Caki2 (cell line): ENCODE results near the gene CDSN. TPM values are rescaled to one million over a fixed set of nuclear protein-coding genes. Genes with fewer than 3 reads are reported as not detected.
"Not testable (repeated sequence)": the region's sequence is repeated elsewhere in the genome, so short reads cannot be mapped to it uniquely, and the experiment has no call there.

Experiments
- DNase-seq: peaks from one replicate; pipeline ENCODE4 v3.0.0-alpha.2; 2015; ENCODE audit warnings: low read depth
- in situ Hi-C: cut with HindIII; loops from 2 replicates; pipeline ENCODE4 v1.10.0; 2016; ENCODE audit warnings: low sequenced_read_pairs, low pct_unique_long_range_greater_than_20kb, mixed read lengths
- total RNA-seq: library from RNA; depleted of rRNA; stranded (reverse); fragments of >200 nt; shearing (Covaris generic); gene quantifications from 2 replicates; pipeline ENCODE4 v1.2.3, GENCODE V29; 2014; ENCODE audit warnings: low replicate concordance

CDSN gene
- total RNA-seq, 1 experiment from 2014 or later = not detected

DNA sequence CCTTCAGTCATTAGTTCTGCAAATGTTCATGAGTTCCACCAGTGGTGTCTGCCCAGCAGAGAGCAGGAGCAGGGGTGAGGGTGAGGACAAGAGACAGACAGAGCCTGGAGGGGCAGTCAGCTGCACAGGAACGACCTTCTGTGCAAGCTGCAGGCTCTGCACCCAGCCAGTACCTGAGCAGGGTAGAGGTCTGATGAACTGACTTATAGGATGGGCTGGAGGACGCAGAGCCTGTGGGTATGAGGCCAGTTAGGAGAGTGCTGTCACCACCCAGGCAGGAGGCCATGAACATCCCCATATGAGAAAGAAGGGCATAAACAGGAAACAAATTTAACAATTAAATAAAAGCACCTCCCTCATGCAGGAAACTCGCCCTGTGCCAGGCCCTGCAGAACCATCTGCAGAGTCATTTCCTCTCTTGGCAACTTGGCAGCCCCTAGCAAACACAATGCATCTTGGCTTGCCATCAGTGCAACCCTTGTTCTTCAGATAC is 25.8 kb downstream of the CDSN start:
- in situ Hi-C loops = no loop called here
- no peak for DNase-seq

DNA sequence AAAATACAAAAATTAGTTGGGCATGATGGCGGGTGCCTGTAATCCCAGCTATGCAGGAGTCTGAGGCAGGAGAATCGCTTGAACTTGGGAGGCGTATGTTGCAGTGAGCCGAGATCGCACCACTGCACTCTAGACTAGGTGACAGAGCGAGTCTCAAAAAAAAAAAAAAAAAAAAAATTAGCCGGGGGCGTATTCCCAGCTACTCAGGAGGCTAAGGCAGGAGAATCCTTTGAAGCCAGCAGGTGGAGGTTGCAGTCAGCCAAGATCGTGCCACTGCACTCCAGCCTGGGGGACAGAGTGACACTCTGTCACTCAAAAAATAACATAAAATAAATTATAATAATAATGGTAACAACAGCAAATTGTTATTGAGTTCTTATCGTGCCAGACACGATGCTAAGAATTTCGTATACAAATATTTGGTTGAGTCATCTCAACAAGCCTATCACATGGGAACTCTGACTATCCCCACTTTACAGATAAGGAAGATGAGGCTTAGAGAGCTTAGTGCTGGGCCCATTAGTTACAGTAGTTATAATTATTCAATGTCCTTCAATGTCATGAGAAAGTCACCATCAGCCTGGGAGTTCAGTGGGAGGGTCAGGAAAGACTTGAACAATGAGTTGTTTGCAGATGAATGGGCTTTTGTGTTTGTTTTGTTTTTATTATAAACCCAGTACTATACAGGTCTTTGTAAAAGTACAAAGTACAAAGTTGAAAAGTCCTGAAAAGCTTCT is 27.3 kb downstream of the CDSN start:
- no peak for DNase-seq
- in situ Hi-C loops = no loop called here

- no peak for DNase-seq
- in situ Hi-C loops = no loop called here
These were observed 28.0 kb downstream of the CDSN start for GRCh38 chr6:31092238-31092637.

- no peak for DNase-seq
- in situ Hi-C loops = no loop called here
These were observed 28.6 kb downstream of the CDSN start for GRCh38 chr6:31091680-31092079.

GRCh38 chr6:31090973-31091364 is 29.3 kb downstream of the CDSN start:
- in situ Hi-C loops = no loop called here
- no peak for DNase-seq

DNA sequence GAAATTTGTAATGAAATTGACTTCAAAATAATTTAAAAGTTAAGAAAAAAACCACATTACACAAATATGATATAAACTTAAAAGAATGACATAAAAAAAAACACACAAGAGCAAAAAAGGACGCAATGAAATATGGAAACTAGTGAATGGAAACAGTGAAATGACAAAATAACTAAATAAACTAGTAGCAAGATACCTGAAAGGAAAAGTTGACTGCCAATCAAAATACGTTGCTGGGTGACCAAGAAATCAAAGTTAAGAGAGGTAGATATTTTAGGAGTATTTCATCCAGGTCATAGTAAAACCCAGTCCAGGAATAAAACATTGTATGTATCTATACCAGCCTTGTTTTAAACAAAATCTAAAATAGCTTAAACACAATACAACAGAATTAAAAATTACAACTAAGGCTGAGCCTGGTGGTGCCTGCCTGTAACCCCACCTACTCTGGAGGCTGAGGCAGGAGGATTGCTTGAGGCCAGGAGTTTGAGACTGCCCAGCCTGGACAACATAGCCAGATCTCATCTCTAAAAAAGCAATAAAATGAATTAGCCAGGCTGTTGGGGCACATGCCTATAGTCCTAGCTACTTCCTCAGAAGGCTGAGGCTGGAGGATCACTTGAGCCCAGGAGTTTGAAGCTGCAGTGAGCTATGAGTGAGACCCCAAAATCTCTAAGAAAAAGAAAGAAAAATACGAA is 29.8 kb downstream of the CDSN start:
- no peak for DNase-seq
- in situ Hi-C loops = no loop called here

GRCh38 chr6:31087494-31088089 is 32.7 kb downstream of the CDSN start:
- in situ Hi-C loops = no loop called here
- DNase-seq = peak; percentile 59

DNA sequence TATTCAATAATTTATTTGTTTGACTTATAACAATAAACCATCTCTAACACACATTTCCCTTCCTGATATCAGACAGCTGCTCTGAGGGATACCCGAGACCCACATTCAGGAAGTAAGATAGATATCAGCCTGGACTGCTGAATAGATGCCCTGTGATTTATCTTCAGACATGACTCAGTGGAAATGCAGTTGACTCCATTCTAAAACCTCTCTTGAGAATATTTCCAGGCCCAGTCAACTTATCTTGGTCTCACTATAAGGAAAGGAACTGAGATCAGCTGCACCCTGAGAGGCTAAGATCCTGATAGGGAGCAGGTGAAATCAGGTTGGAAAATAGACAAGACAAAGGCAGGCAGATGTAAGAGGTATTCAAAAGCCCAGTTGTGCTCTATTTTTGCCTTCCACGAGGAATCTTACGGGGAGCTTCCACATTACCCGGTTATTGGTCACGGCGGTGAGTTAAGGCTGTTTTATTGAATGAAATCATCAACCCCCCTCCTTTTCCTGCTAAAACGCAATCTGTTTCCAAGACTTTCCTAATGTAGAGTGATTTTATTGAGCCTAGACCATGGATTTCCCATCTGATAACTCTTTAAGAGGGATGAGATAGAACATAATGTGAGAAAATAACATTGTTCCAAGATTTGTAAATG is 33.3 kb downstream of the CDSN start:
- in situ Hi-C loops = no loop called here
- no peak for DNase-seq

- DNase-seq = no peak
- in situ Hi-C loops = no loop called here
These were observed 36.4 kb downstream of the CDSN start for GRCh38 chr6:31083742-31084354.

DNA sequence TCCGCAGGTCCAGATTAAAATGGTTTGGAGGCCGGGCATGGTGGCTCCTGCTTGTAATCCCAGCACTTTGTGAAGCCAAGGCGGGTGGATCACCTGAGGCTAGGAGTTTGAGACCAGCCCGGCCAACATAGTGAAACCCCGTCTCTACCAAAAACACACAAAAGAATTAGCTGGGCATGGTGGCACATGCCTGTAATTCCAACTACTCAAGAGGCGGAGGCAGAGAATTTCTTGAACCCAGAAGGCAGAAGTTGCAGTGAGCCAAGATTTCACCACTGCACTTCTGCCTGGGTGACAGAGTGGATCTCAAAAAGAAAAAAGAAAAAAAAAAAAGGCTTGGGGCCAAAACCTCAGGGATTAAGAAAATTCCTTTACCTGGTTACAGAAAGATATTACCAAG is 38.4 kb downstream of the CDSN start:
- no peak for DNase-seq
- in situ Hi-C loops = no loop called here

DNA sequence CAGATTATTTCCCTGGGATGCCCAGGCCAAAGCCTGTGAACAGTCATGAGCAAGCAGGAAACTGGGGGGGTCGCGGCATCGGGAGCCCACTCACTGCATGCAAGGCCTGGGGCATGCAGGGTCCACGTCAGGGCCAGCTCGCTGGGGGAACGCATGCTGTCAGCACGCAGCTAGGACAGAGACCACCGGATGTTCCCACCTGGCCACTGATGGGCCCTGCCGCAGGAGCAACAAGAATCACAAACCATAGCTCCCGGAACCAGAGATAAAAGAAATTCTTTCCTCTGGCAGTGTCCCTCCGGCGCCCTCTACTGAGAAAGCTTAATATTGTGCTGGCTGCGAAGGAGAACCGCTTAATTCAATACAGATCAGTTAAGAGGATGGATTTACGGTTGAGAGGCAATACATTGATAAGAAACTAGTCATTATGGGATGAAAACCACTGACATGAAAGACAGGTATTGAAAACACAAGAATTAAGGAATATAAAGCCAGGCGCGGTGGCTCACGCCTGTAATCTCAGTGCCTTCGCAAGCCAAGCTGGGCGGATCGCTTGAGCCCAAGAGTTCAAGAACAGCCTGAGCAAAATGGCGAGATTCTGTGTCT is 40.5 kb downstream of the CDSN start:
- in situ Hi-C loops = no loop called here
- peak; percentile 65 for DNase-seq

DNA sequence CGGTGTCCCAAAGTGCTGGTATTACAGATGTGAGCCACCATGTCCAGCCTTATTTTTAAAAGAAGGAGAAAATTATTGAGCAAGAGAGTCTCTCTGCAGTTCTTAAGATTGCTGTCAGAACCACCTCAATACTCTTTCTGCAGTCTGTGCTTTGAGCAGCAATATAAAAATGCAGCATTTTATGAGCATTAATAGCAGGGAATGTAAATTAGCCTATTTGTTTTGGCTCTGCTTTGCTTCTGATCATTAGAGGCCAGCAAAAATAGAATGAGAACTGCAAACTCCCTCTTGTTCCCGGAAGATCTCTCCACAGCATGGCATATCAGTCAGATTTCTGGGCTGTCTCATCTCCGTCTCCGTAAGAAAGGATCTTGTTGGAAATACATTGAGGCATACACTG is 43.6 kb downstream of the CDSN start:
- no peak for DNase-seq
- in situ Hi-C loops = no loop called here

- no peak for DNase-seq
- in situ Hi-C loops = no loop called here
These were observed 44.7 kb downstream of the CDSN start for GRCh38 chr6:31075528-31075927.

DNA sequence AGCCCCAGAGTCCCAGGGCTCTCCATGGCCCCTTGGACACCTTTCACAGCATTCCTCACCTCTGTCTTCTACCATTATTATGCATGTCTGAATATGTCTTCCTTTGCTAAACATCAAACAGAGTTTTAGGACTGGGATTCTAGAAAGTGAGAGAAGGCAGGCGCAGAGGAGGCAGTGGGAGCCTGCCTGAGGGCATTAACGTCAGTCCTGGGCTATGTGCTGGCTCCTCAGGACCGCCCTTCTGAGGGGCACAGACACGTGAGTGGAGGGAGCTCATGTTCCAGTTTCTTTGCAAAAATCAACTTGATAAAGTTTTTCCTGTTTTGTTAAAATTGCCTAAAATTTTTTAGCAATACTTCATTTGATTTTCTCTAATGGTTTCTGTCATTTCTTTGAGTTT is 45.8 kb downstream of the CDSN start:
- in situ Hi-C loops = no loop called here
- no peak for DNase-seq

- peak; percentile 61 for DNase-seq
- in situ Hi-C loops = no loop called here
These were observed 49.5 kb downstream of the CDSN start for GRCh38 chr6:31070711-31071197.

GRCh38 chr6:31068669-31069340 is 51.4 kb downstream of the CDSN start:
- DNase-seq = peak; percentile 82
- in situ Hi-C loops = no loop called here

DNA sequence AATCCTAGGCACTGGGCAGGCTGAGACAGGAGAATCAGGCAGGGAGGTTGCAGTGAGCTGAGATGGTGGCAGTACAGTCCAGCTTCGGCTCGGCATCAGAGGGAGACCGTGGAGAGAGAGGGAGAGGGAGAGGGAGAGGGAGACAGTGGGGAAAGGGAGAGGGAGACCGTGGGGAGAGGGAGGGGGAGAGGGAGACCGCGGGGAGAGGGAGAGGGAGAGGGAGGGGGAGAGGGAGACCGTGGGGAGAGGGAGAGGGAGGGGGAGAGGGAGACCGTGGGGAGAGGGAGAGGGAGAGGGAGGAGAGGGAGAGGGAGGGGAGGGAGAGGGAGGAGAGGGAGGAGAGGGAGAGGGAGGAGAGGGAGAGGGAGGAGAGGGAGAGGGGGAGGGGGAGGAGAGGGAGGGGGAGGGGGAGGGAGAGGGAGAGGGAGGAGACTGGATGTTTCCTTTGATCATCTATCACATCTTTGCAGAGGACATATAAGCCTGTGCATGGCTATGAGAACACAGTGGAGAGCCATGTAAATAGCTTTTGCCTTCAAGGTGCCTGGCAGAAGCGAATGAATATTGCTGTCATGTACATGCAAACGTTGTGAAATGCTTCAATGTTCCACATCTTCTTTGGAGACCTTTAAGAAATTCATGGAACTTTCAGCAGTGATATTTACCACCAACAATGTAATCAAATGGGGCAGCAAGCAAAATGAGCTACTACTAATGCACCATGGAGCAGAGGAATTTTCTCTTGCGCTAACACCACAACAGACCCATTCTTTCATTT is 52.2 kb downstream of the CDSN start:
- DNase-seq, in situ Hi-C loops: not testable (repeated sequence)
